Vagina (tissue), 2 donors: ENCODE measurements around the gene TMEM214.

Experiments used
- CTCF ChIP-seq, 3 experiments: fragments of 450-650 bp in 2 of 3; fragments of 200-600 bp in 1 of 3; sonication (generic) in 1 of 3; IDR thresholded peaks; one replicate each; pipeline ENCODE4 v1.5.1; 2017 to 2019; ENCODE audit warnings: antibody characterized with exemption in 3 of 3, mild to moderate bottlenecking in 2 of 3, moderate library complexity in 2 of 3
- POLR2A ChIP-seq, 2 donors: fragments of 450-650 bp; IDR thresholded peaks; one replicate each; pipeline ENCODE4 v1.6.1; 2017; ENCODE audit warnings: antibody characterized with exemption in 2 of 2, mild to moderate bottlenecking in 2 of 2, moderate library complexity in 2 of 2
- POLR2AphosphoS5 ChIP-seq, 2 donors: sonication (generic); formaldehyde crosslinking; IDR thresholded peaks; one replicate each; pipeline ENCODE4 v1.9.0; 2017; ENCODE audit warnings: antibody characterized with exemption in 2 of 2, mild to moderate bottlenecking in 2 of 2, low read depth in 1 of 2; ENCODE audit not compliant: insufficient read depth in 1 of 2

GRCh38 chr2:27082773-27083409 lies 50.1 kb downstream of the TMEM214 start:
- TF ChIP-seq CTCF (IDR thresholded peaks at IDR 0.05) (no peak), POLR2A (IDR thresholded peaks at IDR 0.05) (no peak), POLR2AphosphoS5 (IDR thresholded peaks at IDR 0.05; ENCODE audit: insufficient read depth in 1 of 2, low read depth in 1 of 2) (no peak)
